GM18858 (cell line): ENCODE measurements around the gene EPHB6.
A peak's percentile ranks its signal among the peaks of the same experiment; 100 is the strongest.

Source experiments
- ATAC-seq: cut with Tn5 transposase; IDR thresholded peaks from one replicate; pipeline ENCODE4 v1.9.1; 2021; ENCODE audit not compliant: unreplicated experiment

The EPHB6 gene

GRCh38 chr7:142876236-142876960 lies 21.5 kb downstream of the EPHB6 start:
- no peak for ATAC-seq

- ATAC-seq = no peak
These were observed 22.4 kb downstream of the EPHB6 start for GRCh38 chr7:142876991-142877910.

- no peak for ATAC-seq
These were observed 23.4 kb downstream of the EPHB6 start for GRCh38 chr7:142878315-142878714.

- no peak for ATAC-seq
These were observed 24.2 kb downstream of the EPHB6 start for GRCh38 chr7:142879060-142879459.

- peak; percentile 54 for ATAC-seq
These were observed 26.1 kb downstream of the EPHB6 start for GRCh38 chr7:142880876-142881505.

GRCh38 chr7:142881586-142882337 lies 26.9 kb downstream of the EPHB6 start:
- ATAC-seq = no peak

- no peak for ATAC-seq
These were observed 27.4 kb downstream of the EPHB6 start for GRCh38 chr7:142882338-142882678.

GRCh38 chr7:142883145-142883544 lies 28.3 kb downstream of the EPHB6 start:
- ATAC-seq = no peak

- ATAC-seq = no peak
These were observed 28.9 kb downstream of the EPHB6 start for GRCh38 chr7:142883571-142884285.

- no peak for ATAC-seq
These were observed 29.4 kb downstream of the EPHB6 start for GRCh38 chr7:142884286-142884640.

- no peak for ATAC-seq
These were observed 30.7 kb downstream of the EPHB6 start, which contains the start of gene TRPV6 for GRCh38 chr7:142885311-142886230. Gene TRPV6 (minus strand): TSS chr7:142885745.

- ATAC-seq = no peak
These were observed 32.0 kb downstream of the EPHB6 start for GRCh38 chr7:142886866-142887265.

GRCh38 chr7:142887282-142888015 lies 32.6 kb downstream of the EPHB6 start:
- no peak for ATAC-seq

GRCh38 chr7:142889816-142890215 lies 34.9 kb downstream of the EPHB6 start:
- ATAC-seq = no peak

- ATAC-seq = no peak
These were observed 36.1 kb downstream of the EPHB6 start for GRCh38 chr7:142890874-142891485.

GRCh38 chr7:142891490-142892082 lies 36.7 kb downstream of the EPHB6 start:
- no peak for ATAC-seq

- no peak for ATAC-seq
These were observed 38.1 kb downstream of the EPHB6 start for GRCh38 chr7:142892951-142893350.
